Mesenteric fat pad (tissue), 1 donor: ENCODE results near the gene ABCF1. TPM values are rescaled to one million over a fixed set of nuclear protein-coding genes. Genes with fewer than 3 reads are reported as not detected.

Source experiments
- DNase-seq: peaks from one replicate; pipeline ENCODE4 v3.0.0-alpha.2; 2020; ENCODE audit warnings: low spot score
- microRNA-seq: library from miRNA; unstranded; fragments of <30 nt; microRNA quantifications from one replicate; pipeline ENCODE4 v1.2.0, GENCODE V29; 2020; ENCODE audit warnings: borderline number of aligned reads
- total RNA-seq: library from RNA; stranded (reverse); fragmentation: NEBNext Ultra II Directional; extraction: Animal tissue kit (Norgen Biotek cat#: 25700); gene quantifications from one replicate; pipeline ENCODE4 v1.2.1, GENCODE V29; 2021
- donor health status: DM: yes; HTN: yes; CAD: no.

ABCF1 gene
- total RNA-seq, 1 donor from 2014 or later: 59.2 TPM

DNA sequence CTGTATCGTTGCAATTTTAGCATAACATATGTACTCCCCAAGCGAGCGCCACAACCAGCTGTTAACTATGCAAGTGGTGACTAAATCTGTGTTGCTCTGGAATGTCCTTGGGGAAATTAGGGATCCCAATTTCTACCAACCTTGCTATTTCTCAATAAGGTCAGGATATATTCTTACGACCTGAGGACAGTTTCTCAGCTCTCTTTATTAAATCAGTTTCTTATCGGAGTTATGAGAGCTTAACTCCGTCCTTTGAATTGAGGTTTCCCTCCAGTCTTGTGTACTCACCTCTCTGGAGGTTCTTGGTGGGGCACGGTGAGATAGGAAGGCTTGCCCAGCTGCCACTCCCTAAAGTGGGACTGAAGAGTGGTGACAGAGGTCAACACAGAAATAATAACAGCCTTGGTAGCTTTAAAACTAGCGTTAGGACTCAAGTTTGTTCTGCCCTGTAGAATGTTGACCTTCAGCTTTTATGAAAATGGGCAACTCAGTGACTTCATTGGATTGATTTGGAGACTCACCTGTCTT is 47.1 kb downstream of the ABCF1 start:
- no peak for DNase-seq

- no peak for DNase-seq
These were observed 48.3 kb downstream of the ABCF1 start for GRCh38 chr6:30619561-30619960.

DNA sequence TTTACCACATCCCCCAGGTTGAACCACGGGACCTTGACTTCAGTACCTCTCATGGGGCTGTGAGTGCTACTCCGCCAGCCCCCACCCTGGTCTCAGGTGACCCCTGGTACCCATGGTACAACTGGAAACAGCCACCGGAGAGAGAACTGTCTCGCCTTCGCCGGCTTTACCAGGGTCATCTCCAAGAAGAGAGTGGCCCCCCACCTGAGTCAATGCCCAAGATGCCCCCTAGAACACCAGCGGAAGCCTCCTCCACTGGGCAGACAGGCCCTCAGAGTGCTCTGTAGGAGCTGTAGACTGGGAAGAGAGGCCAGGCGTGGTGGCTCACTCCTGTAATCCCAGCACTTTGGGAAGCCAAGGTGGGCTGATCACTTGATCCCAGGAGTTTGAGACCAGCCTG is 54.3 kb downstream of the ABCF1 start:
- no peak for DNase-seq

DNA sequence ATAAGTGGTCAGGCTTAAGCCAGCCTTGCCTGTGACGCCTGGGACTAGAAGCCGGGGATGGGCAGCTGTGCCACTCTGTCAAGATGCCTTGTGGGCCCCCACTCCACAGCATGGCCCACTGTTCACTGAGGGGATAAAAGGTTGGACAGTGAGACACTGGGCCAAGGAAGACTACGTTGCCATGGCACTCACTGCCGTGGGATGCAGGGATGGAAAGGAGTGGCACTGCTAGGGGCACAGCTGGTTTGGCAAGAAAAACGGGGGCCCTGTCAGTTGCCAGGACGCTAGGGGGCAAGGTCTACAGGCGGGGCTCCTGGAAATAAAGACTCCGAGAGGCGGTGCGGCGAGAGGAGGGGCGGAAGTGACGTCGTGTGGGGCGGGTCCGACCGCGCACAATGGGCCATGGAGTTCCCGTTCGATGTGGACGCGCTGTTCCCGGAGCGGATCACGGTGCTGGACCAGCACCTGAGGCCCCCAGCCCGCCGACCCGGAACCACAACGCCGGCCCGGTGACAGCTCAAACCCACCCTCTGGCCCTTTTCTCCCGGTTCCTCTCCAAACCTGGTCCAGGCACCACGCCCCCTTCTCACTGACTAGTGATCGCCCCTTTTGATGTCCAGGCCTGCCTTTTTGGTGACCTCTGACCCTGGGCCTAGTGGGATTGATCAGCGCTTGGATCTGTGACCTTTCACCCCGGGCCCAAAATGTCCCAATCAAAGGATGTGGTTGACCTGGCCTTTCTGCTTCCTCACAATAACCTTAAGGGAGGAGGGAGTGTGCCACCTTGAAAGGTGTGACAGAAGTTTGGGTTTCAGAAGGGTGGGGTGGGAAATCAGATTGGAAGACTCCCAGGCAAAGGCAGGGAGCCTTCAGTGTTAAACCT is 55.5 kb downstream of the ABCF1 start, which contains the start of gene ATAT1:
Gene ATAT1, plus strand, starts transcription at position 391 of the 883 bp plus-strand sequence.
- peak; percentile 97 for DNase-seq

GRCh38 chr6:30635834-30636233 is 64.6 kb downstream of the ABCF1 start:
- DNase-seq: no peak

GRCh38 chr6:30640481-30640880 is 69.2 kb downstream of the ABCF1 start:
- DNase-seq: no peak

- no peak for DNase-seq
These were observed 69.8 kb downstream of the ABCF1 start for GRCh38 chr6:30641048-30641447.

Small RNA genes lying within 50 kb of the gene (microRNA-seq; reads per million reads assigned to microRNA genes)
- gene MIR877: 29.8 reads per million, percentile 28 among the genes with 10 or more reads in this experiment

Other genes with a start within 250 kb of the ABCF1 start
- 10.4 TPM for gene TRIM39, start 244.5 kb upstream of the ABCF1 start, total RNA-seq
- 22.8 TPM for gene RPP21, start 226.3 kb upstream of the ABCF1 start, total RNA-seq
- gene HLA-E, start 81.9 kb upstream of the ABCF1 start, total RNA-seq: 450 TPM
- gene GNL1, start 15.0 kb upstream of the ABCF1 start, total RNA-seq: 65.8 TPM
- 9.2 TPM for gene PRR3, start 14.1 kb upstream of the ABCF1 start, total RNA-seq
- 49.1 TPM for gene PPP1R10, start 45.8 kb downstream of the ABCF1 start, total RNA-seq
- gene MRPS18B, start 46.4 kb downstream of the ABCF1 start, total RNA-seq: 44.4 TPM
- 8.4 TPM for gene ATAT1, start 55.4 kb downstream of the ABCF1 start, total RNA-seq
- gene C6orf136, start 75.7 kb downstream of the ABCF1 start, total RNA-seq: 12.4 TPM
- gene DHX16, start 101.6 kb downstream of the ABCF1 start, total RNA-seq: 27.2 TPM
- 87.0 TPM for gene PPP1R18, start 115.2 kb downstream of the ABCF1 start, total RNA-seq
- 7.3 TPM for gene NRM, start 119.5 kb downstream of the ABCF1 start, total RNA-seq
- gene MDC1, start 145.8 kb downstream of the ABCF1 start, total RNA-seq: 19.8 TPM
- gene TUBB, start 148.9 kb downstream of the ABCF1 start, total RNA-seq: 452 TPM
- gene FLOT1, start 171.2 kb downstream of the ABCF1 start, total RNA-seq: 190 TPM
- 146 TPM for gene IER3, start 173.1 kb downstream of the ABCF1 start, total RNA-seq